Measurements from ENCODE around the gene STMP1.

- TF ChIP-seq, protein P1, sequence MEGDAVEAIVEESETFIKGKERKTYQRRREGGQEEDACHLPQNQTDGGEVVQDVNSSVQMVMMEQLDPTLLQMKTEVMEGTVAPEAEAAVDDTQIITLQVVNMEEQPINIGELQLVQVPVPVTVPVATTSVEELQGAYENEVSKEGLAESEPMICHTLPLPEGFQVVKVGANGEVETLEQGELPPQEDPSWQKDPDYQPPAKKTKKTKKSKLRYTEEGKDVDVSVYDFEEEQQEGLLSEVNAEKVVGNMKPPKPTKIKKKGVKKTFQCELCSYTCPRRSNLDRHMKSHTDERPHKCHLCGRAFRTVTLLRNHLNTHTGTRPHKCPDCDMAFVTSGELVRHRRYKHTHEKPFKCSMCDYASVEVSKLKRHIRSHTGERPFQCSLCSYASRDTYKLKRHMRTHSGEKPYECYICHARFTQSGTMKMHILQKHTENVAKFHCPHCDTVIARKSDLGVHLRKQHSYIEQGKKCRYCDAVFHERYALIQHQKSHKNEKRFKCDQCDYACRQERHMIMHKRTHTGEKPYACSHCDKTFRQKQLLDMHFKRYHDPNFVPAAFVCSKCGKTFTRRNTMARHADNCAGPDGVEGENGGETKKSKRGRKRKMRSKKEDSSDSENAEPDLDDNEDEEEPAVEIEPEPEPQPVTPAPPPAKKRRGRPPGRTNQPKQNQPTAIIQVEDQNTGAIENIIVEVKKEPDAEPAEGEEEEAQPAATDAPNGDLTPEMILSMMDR (IDR thresholded peaks at IDR 0.05; ENCODE audit: insufficient read depth, low read depth, low read length): no peak
- no peak for TF ChIP-seq EZH2 (IDR thresholded peaks at IDR 0.05; ENCODE audit: insufficient read depth, low read length)
These were observed 11.3 kb upstream of the STMP1 start for GRCh38 chr7:135650831-135651573.

All from astrocyte (in vitro differentiated cells and primary cell).